ENCODE data around the gene SBF2. TPM values are rescaled to one million over a fixed set of nuclear protein-coding genes. Genes with fewer than 3 reads are reported as not detected.

Gene SBF2
- total RNA-seq, 4 donors from 2014 or later: 29.7 to 60.4 (median 36.0) TPM

DNA sequence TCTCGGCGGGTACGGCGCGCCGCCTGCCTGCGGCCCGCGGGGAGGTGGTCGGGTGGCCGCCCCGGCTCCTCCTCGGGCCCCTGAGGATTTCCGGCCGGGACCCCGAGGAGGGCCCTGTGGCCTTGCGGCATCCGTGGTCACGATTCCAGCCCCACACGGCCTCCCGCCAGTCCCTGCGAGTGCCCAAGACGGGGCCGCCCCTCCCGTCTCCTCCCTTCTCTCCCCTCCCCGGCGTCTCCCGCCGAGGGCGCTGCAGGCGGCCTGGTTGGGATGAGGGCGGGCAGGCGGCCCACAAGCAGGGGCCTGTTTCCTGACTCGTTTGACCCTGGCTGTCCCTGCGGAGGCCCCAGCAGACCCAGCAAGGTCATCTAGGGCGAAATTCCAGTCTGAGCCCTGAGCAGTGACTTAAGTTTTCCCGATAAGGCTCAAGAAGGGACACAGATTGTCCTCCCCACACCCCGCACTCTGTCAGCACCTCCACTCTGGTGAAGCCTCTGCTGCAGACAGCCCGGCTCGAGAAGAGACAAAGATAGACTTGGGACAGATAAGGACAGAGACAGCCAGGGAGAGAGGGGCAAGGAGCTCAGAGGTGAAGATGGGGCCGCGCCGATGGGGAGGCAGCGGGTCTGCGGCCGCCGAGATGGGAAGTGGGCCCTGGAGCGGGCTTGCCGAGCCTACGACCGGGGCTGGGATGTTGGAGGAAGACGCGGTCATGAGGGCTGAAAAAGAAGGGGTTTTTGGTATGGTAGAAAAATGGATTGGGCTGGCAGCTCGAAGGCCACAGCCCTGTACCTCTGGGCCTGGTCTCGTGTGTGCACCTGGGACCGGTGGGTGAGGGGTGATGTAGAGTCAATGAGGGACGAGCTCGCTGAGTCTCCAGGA is 535.1 kb downstream of the SBF2 start:
- peak; percentile 80 to 96 for DNase-seq (ENCODE audit: low spot score in 2 of 2)
- WGBS, 2 donors: 12 to 13% methylated on average over 29 to 45 of the region's 58 CpGs
- no peak for TF ChIP-seq POLR2A (IDR thresholded peaks at IDR 0.05)
- TF ChIP-seq, protein P1, sequence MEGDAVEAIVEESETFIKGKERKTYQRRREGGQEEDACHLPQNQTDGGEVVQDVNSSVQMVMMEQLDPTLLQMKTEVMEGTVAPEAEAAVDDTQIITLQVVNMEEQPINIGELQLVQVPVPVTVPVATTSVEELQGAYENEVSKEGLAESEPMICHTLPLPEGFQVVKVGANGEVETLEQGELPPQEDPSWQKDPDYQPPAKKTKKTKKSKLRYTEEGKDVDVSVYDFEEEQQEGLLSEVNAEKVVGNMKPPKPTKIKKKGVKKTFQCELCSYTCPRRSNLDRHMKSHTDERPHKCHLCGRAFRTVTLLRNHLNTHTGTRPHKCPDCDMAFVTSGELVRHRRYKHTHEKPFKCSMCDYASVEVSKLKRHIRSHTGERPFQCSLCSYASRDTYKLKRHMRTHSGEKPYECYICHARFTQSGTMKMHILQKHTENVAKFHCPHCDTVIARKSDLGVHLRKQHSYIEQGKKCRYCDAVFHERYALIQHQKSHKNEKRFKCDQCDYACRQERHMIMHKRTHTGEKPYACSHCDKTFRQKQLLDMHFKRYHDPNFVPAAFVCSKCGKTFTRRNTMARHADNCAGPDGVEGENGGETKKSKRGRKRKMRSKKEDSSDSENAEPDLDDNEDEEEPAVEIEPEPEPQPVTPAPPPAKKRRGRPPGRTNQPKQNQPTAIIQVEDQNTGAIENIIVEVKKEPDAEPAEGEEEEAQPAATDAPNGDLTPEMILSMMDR (IDR thresholded peaks at IDR 0.05): no peak
- intact Hi-C loops (cut with DNase I; ENCODE audit: low total_unique reads): no loop called here
- H3K4me3 ChIP-seq (ENCODE audit: low read depth, poor library complexity, severe bottlenecking): peak overlapping the region; percentile 43

DNA sequence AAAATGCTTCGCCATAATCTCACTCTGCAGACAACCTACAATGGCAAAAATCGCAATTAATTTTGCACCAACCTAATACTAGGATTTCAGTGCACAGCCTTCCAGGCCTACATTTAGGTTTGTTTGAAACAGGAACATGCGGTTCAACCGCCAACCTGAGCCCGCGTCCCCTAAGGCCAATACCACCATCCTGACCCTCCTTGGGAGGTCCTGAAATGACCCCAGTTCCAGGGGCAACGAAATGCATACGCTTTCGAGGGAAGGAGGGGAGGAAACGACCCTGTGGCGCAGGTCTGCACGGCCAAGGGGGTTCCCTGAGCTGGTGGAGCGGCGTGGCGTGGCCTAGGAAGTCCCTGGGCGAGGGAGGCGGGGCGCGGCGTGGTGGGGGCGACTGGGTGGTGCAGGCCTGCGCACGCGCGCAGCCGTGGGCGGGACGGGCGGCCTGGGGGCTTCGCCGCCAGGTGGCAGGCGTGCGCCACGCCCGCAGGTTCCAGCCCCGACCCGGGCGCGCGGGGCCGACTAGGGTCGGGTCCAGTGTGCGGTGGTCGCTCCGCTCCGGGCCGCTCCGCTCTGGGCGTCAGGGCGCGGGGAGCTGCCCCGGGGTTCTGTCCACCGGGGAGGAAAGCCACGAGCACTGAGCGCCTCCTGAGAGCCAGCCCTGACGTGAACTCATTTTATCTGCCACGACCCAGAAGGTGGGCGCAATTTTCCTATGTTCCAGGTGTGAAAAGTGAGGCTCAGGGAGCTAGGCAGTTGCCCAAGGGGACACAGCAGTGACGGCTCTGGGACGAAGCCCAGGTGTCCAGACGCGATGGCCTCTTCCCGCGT is 536.0 kb downstream of the SBF2 start:
- 4 to 6% methylated on average over 33 to 63 of the region's 64 CpGs for WGBS, 2 donors
- DNase-seq (ENCODE audit: low spot score in 2 of 2): peak; percentile 83 to 97

DNA sequence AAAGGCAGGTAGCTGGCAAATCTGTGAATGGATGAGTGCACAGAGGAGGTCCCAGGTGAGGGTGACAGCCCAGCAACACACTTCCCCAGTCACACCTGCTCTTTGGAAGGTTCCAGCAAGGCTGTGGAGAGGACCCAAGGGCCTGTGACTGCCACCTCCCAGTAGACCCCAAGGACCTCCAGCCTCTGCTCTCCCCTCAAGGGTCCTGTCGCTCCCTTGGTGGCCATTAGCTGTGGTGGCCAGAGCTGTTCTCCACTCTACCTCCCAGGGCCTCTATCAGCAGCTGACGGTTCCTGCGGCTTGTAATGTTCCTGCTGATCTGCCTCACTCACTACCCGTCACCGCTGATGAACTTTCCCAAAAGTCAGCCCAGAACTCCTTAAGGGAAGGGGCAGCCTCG is 537.1 kb downstream of the SBF2 start:
- WGBS, 2 donors: 88 to 91% methylated on average over 6 of the region's 6 CpGs
- TF ChIP-seq POLR2A (IDR thresholded peaks at IDR 0.05): no peak
- no peak for DNase-seq (ENCODE audit: low spot score in 2 of 2)
- intact Hi-C loops (cut with DNase I; ENCODE audit: low total_unique reads): no loop called here
- no peak overlapping the region for H3K4me3 ChIP-seq (ENCODE audit: low read depth, poor library complexity, severe bottlenecking)

More for the DNA sequence above, 536.0 kb downstream of the SBF2 start:
- peak overlapping the region; percentile 43 for H3K4me3 ChIP-seq (ENCODE audit: low read depth, poor library complexity, severe bottlenecking)
- intact Hi-C loops (cut with DNase I; ENCODE audit: low total_unique reads): no loop called here
- TF ChIP-seq, protein P1 (IDR thresholded peaks at IDR 0.05): no peak
- TF ChIP-seq POLR2A (IDR thresholded peaks at IDR 0.05): no peak

DNA sequence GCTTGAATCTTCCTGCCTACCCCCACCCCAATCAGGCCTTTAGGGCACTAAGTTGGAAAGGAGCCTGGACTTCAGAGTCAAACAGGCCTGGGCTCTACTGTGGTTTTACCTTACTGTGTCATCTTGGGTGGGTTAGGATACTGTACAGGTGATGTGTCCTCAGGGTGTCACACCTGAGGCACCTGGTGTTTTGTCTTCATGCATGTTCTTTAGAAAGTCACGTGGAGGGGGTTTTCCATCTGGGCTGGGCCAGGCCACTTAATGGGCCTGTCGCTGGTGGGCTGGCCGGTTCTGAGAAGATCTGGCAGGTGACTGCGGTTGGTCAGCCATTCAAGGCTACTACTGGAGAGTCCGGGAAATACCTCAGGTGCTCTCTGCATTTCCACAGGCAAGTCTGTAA is 537.6 kb downstream of the SBF2 start:
- intact Hi-C loops (cut with DNase I; ENCODE audit: low total_unique reads): no loop called here
- H3K4me3 ChIP-seq (ENCODE audit: low read depth, poor library complexity, severe bottlenecking): no peak overlapping the region
- 50 to 86% methylated on average over 5 of the region's 5 CpGs for WGBS, 2 donors
- TF ChIP-seq POLR2A (IDR thresholded peaks at IDR 0.05): no peak
- TF ChIP-seq, protein P1 (IDR thresholded peaks at IDR 0.05): no peak
- DNase-seq (ENCODE audit: low spot score in 2 of 2): no peak

DNA sequence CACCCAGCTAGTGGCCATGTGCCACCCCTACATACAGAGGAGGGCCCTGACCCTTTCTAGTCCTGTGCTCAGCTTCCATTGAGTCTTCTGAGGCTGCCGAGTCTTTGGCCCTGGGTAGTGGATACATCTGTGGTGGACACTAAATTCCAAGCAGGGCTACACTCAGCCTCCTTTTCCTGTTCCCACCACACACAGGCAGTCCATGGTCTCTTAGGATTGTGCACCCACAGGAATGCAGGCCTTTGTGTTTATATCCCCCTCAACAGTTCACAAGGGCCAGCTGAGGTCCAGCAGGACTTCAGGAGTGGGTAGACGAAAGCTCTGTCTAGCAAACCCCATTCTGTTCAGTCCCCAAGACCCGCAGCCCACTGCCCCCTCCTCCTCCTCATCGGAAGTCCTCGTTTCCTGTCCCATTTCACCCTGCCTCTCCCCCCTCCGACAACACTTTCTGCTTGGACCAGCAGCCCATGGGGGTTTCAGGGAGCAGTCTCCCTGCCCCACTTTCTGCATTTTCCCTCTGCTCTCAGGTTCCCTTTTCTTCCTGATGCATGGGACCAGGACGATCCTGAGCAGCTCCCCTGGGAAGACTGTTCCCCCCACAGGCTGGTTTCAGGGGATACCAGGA is 538.3 kb downstream of the SBF2 start:
- no peak overlapping the region for H3K4me3 ChIP-seq (ENCODE audit: low read depth, poor library complexity, severe bottlenecking)
- WGBS, 2 donors: 55 to 63% methylated on average over 7 of the region's 7 CpGs
- no peak for TF ChIP-seq POLR2A (IDR thresholded peaks at IDR 0.05)
- TF ChIP-seq, protein P1 (IDR thresholded peaks at IDR 0.05): no peak
- DNase-seq (ENCODE audit: low spot score in 2 of 2): no peak
- intact Hi-C loops (cut with DNase I; ENCODE audit: low total_unique reads): no loop called here

Measured in lower leg skin (tissue), 4 donors.